B cell (primary cell): ENCODE results near the gene ACO2. TPM values are rescaled to one million over a fixed set of nuclear protein-coding genes. Genes with fewer than 3 reads are reported as not detected.

Experiments
- ATAC-seq: fragments of 200-7000 bp; cut with Tn5 transposase; one replicate; pipeline ENCODE4 v1.10.0; 2021; ENCODE audit warnings: low read depth, mild to moderate bottlenecking, moderate number of reproducible peaks, moderate library complexity
- CTCF ChIA-PET: fragments of 350-600 bp; sonication (Branson Sonifier 250); formaldehyde crosslinking; loops from one replicate; lab custom pipeline; 2021; ENCODE audit warnings: antibody characterized with exemption, inconsistent platforms; lab: Charles Lee
- POLR2A ChIA-PET: fragments of 350-600 bp; sonication (Branson Sonifier 250); formaldehyde crosslinking; loops from one replicate; lab custom pipeline; 2021; ENCODE audit warnings: antibody characterized with exemption; lab: Charles Lee
- DNase-seq: peaks from one replicate; pipeline ENCODE4 v3.0.0; 2013
- H2AFZ ChIP-seq: 2 replicates; pipeline ENCODE4 v1.6.1; 2012; ENCODE audit warnings: mild to moderate bottlenecking, low read depth, low read length; ENCODE audit not compliant: insufficient read depth, poor library complexity, severe bottlenecking
- H3K27ac ChIP-seq, 2 donors: 1 replicate in 1 of 2; 2 replicates in 1 of 2; pipeline ENCODE4 v1.5.1; 2012 to 2013; ENCODE audit warnings: low read length in 2 of 2, mild to moderate bottlenecking in 2 of 2, moderate library complexity in 1 of 2
- H3K27me3 ChIP-seq, 4 experiments: fragments of 200-600 bp in 1 of 4; sonication (generic) in 1 of 4; replicated peaks in 1 of 4; 1 replicate in 2 of 4; 2 replicates in 2 of 4; pipeline versions ENCODE4 v1.6.1 to v1.7.0; 2013 to 2016; ENCODE audit warnings: low read length in 3 of 4, mild to moderate bottlenecking in 2 of 4, mixed read lengths in 1 of 4, moderate library complexity in 1 of 4; ENCODE audit not compliant: insufficient read depth in 4 of 4, control insufficient read depth in 3 of 4; ENCODE audit errors: control extremely low read depth in 1 of 4
- H3K36me3 ChIP-seq, 2 experiments: replicated peaks in 1 of 2; 1 replicate in 1 of 2; 2 replicates in 1 of 2; pipeline versions ENCODE4 v1.6.1 to v1.7.1; 2013; ENCODE audit warnings: low read length in 1 of 2; ENCODE audit not compliant: insufficient read depth in 2 of 2, control insufficient read depth in 1 of 2; ENCODE audit errors: control extremely low read depth in 1 of 2, extremely low read depth in 1 of 2
- H3K4me1 ChIP-seq, 2 donors: fragments of 200-600 bp in 1 of 2; sonication (generic) in 1 of 2; 1 replicate in 1 of 2; 2 replicates in 1 of 2; pipeline versions ENCODE4 v1.5.1 to v1.6.1; 2013 to 2017; ENCODE audit warnings: low read length in 2 of 2; ENCODE audit not compliant: control insufficient read depth in 2 of 2, insufficient read depth in 2 of 2
- H3K4me2 ChIP-seq: replicated peaks from 2 replicates; pipeline ENCODE3; 2012; ENCODE audit warnings: mild to moderate bottlenecking, low read depth, low read length; ENCODE audit not compliant: poor library complexity, severe bottlenecking
- H3K4me3 ChIP-seq, 5 experiments: fragments of 200-600 bp in 1 of 5; sonication (generic) in 1 of 5; 1 replicate in 3 of 5; 2 replicates in 2 of 5; pipeline versions ENCODE4 v1.5.1 to v1.7.0; 2011 to 2016; ENCODE audit warnings: low read length in 4 of 5, mild to moderate bottlenecking in 4 of 5, low read depth in 2 of 5, control low read depth in 1 of 5, moderate library complexity in 1 of 5; ENCODE audit not compliant: insufficient read depth in 1 of 5; ENCODE audit errors: control extremely low read depth in 1 of 5, extremely low read depth in 1 of 5
- H3K79me2 ChIP-seq: fragments of 200-600 bp; sonication (generic); one replicate; pipeline ENCODE4 v1.6.0; 2016; ENCODE audit warnings: low read length; ENCODE audit not compliant: control insufficient read depth, insufficient read depth
- H3K9ac ChIP-seq: fragments of 200-600 bp; sonication (generic); 2 replicates; pipeline ENCODE4 v1.6.1; 2017; ENCODE audit warnings: mild to moderate bottlenecking, low read length, moderate library complexity
- H3K9me3 ChIP-seq, 3 donors: one replicate each; pipeline versions ENCODE4 v1.6.1 to v1.7.1; 2013; ENCODE audit warnings: low read length in 2 of 3; ENCODE audit not compliant: control insufficient read depth in 2 of 3, insufficient read depth in 1 of 3; ENCODE audit errors: control extremely low read depth in 1 of 3
- H4K20me1 ChIP-seq: 2 replicates; pipeline ENCODE4 v1.6.0; 2012; ENCODE audit warnings: mild to moderate bottlenecking, low read length; ENCODE audit not compliant: insufficient read depth, control insufficient read depth, poor library complexity, severe bottlenecking
- H3K27ac Mint-ChIP-seq: one replicate; pipeline ENCODE4 v1.8.0; 2021; ENCODE audit warnings: mixed read lengths
- H3K27me3 Mint-ChIP-seq: one replicate; pipeline ENCODE4 v1.8.0; 2021; ENCODE audit warnings: mixed read lengths
- H3K4me1 Mint-ChIP-seq: one replicate; pipeline ENCODE4 v1.8.0; 2021; ENCODE audit warnings: mixed read lengths
- H3K4me3 Mint-ChIP-seq: one replicate; pipeline ENCODE4 v1.8.0; 2021; ENCODE audit warnings: mixed read lengths
- H3K9me3 Mint-ChIP-seq: one replicate; pipeline ENCODE4 v1.8.0; 2022; ENCODE audit warnings: mixed read lengths; ENCODE audit not compliant: insufficient read depth
- EZH2 ChIP-seq: IDR thresholded peaks from 2 replicates; pipeline ENCODE4 v1.6.1; 2012; ENCODE audit warnings: borderline replicate concordance, low read depth, mild to moderate bottlenecking, moderate library complexity, low read length; ENCODE audit not compliant: insufficient read depth, poor library complexity, severe bottlenecking
- WGBS: methylation state at CpG from one replicate; pipeline ENCODE4 v1.1.5; 2013; ENCODE audit warnings: missing lambda C conversion rate; ENCODE audit not compliant: insufficient coverage; 5-methylcytosine and 5-hydroxymethylcytosine counted together
- intact Hi-C: fragments of 100-400 bp; cut with micrococcal nuclease; formaldehyde crosslinking; loops from one replicate; pipeline ENCODE4 v1.10.0; 2022
- polyA plus RNA-seq: library from polyadenylated mRNA; depleted of rRNA; stranded (reverse); fragments of >200 nt; gene quantifications from 2 replicates; pipeline ENCODE4 v1.2.3, GENCODE V29; 2012
- total RNA-seq, 2 donors: library from RNA; stranded (reverse); fragments of 120-200 nt in 1 of 2; gene quantifications; 1 replicate in 1 of 2; 2 replicates in 1 of 2; pipeline versions ENCODE4 v1.2.3 to v1.2.4, GENCODE V29; 2013 to 2022
- TF ChIP-seq, protein P1 (sequence below): fragments of 200-600 bp; IDR thresholded peaks from one replicate; pipeline ENCODE4 v1.8.0; 2022; ENCODE audit warnings: antibody characterized with exemption, mild to moderate bottlenecking

Gene ACO2
- total and polyA plus RNA-seq, 2 donors (not counting 1 experiment from before 2014, with no cell fraction given) = 91.5 to 91.7 TPM

GRCh38 chr22:41444360-41445128 is 24.4 kb upstream of the ACO2 start:
- H3K9me3 Mint-ChIP-seq = no peaks in the 10 kb centered on the region
- H3K9me3 ChIP-seq = no peaks in the 10 kb centered on the region
- H2AFZ ChIP-seq = peak overlapping the region; percentile 68
- TF ChIP-seq, protein P1, sequence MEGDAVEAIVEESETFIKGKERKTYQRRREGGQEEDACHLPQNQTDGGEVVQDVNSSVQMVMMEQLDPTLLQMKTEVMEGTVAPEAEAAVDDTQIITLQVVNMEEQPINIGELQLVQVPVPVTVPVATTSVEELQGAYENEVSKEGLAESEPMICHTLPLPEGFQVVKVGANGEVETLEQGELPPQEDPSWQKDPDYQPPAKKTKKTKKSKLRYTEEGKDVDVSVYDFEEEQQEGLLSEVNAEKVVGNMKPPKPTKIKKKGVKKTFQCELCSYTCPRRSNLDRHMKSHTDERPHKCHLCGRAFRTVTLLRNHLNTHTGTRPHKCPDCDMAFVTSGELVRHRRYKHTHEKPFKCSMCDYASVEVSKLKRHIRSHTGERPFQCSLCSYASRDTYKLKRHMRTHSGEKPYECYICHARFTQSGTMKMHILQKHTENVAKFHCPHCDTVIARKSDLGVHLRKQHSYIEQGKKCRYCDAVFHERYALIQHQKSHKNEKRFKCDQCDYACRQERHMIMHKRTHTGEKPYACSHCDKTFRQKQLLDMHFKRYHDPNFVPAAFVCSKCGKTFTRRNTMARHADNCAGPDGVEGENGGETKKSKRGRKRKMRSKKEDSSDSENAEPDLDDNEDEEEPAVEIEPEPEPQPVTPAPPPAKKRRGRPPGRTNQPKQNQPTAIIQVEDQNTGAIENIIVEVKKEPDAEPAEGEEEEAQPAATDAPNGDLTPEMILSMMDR = no peak
- no peak for TF ChIP-seq EZH2
- peak overlapping the region; percentile 94 for H3K27ac Mint-ChIP-seq
- no peaks in the 10 kb centered on the region for H3K27me3 Mint-ChIP-seq
- H3K4me1 ChIP-seq = peaks cover 8 to 26% of the 10 kb centered on the region in 2 donors
- H3K36me3 ChIP-seq = no peaks in the 10 kb centered on the region
- WGBS = 0% methylated on average over 30 of the region's 35 CpGs
- POLR2A ChIA-PET = interaction anchor here (0.6 to 6.9 kb wide), 7 partner anchors 13 to 63 kb away, joined by 3 to 88 read pairs (median 36); partner anchors contain the start of genes ACO2, PHF5A and TEF
- H3K9ac ChIP-seq = peak overlapping the region; percentile 85
- H3K4me3 Mint-ChIP-seq = peak overlapping the region; percentile 99
- ATAC-seq = peak; percentile 42
- peaks cover 70% of the 10 kb centered on the region for H3K79me2 ChIP-seq
- no peaks in the 10 kb centered on the region for H3K27me3 ChIP-seq
- peaks cover 37% of the 10 kb centered on the region for H3K4me1 Mint-ChIP-seq
- H3K4me3 ChIP-seq = peak overlapping the region; percentile 91 to 99 (median 97)
- H3K27ac ChIP-seq = peak overlapping the region; percentile 50 to 98
- intact Hi-C loops = loop anchor here (1.0 to 10.0 kb wide), 4 partner anchors 40 to 590 kb away; partner anchors contain the start of genes DESI1, RANGAP1, ST13 and XPNPEP3
- peaks cover 48% of the 10 kb centered on the region for H4K20me1 ChIP-seq
- H3K4me2 ChIP-seq = peak overlapping the region; percentile 92
- CTCF ChIA-PET = interaction anchor here (1.0 to 6.3 kb wide), 6 partner anchors 24 to 82 kb away, joined by 3 to 41 read pairs (median 6); partner anchors contain the start of genes ACO2 and PHF5A
- peak; percentile 89 for DNase-seq
